Stomach (tissue), 9 donors: Measurements from ENCODE around the gene NEIL1. TPM values are rescaled to one million over a fixed set of nuclear protein-coding genes. Genes with fewer than 3 reads are reported as not detected.
"Not testable (repeated sequence)": the region's sequence is repeated elsewhere in the genome, so short reads cannot be mapped to it uniquely, and the experiment has no call there.

Source experiments
- DNase-seq, 2 donors: peaks; one replicate each; pipeline versions ENCODE4 v3.0.0 to v3.0.0-alpha.2; 2013 to 2019
- H3K27ac ChIP-seq, 5 donors: fragments of 200-600 bp in 4 of 5; sonication (generic) in 4 of 5; one replicate each; pipeline ENCODE4 v1.5.1; 2013 to 2019; ENCODE audit warnings: mild to moderate bottlenecking in 1 of 5, moderate library complexity in 1 of 5
- H3K27me3 ChIP-seq, 3 donors: fragments of 200-600 bp; sonication (generic); one replicate each; pipeline ENCODE4 v1.5.1; 2017 to 2019; ENCODE audit warnings: mixed run types in 1 of 3
- H3K36me3 ChIP-seq, 4 donors: fragments of 200-600 bp; sonication (generic); 1 replicate in 3 of 4; 2 replicates in 1 of 4; pipeline ENCODE4 v1.5.1; 2016 to 2019
- H3K4me1 ChIP-seq, 4 donors: fragments of 200-600 bp; sonication (generic); one replicate each; pipeline ENCODE4 v1.5.1; 2016 to 2019
- H3K4me3 ChIP-seq, 4 donors: fragments of 200-600 bp; sonication (generic) in 3 of 4; one replicate each; pipeline ENCODE4 v1.5.1; 2016 to 2019; ENCODE audit warnings: mild to moderate bottlenecking in 1 of 4
- H3K9me3 ChIP-seq, 4 donors: fragments of 200-600 bp; sonication (generic); one replicate each; pipeline ENCODE4 v1.5.1; 2016 to 2019
- CTCF ChIP-seq, 7 experiments: fragments of 450-650 bp in 4 of 7; fragments of 200-600 bp in 3 of 7; sonication (generic) in 3 of 7; IDR thresholded peaks; one replicate each; pipeline ENCODE4 v1.5.1; 2016 to 2019; ENCODE audit warnings: antibody characterized with exemption in 7 of 7, control low read depth in 2 of 7, mild to moderate bottlenecking in 1 of 7
- EP300 ChIP-seq: sonication (generic); formaldehyde crosslinking; IDR thresholded peaks from one replicate; pipeline ENCODE4 v1.6.1; 2017; ENCODE audit warnings: antibody characterized with exemption
- POLR2A ChIP-seq, 4 donors: fragments of 450-650 bp; IDR thresholded peaks; one replicate each; pipeline ENCODE4 v1.6.1; 2016; ENCODE audit warnings: antibody characterized with exemption in 4 of 4, control low read depth in 2 of 4, mild to moderate bottlenecking in 1 of 4, moderate library complexity in 1 of 4
- POLR2AphosphoS5 ChIP-seq, 3 donors: sonication (generic); formaldehyde crosslinking; IDR thresholded peaks; one replicate each; pipeline ENCODE4 v1.6.1; 2016; ENCODE audit warnings: antibody characterized with exemption in 3 of 3
- WGBS, 5 donors: extraction: QIAGEN DNeasy Blood & Tissue Kit in 3 of 5; methylation state at CpG; one replicate each; pipeline versions ENCODE4 v1.1.5 to v1.1.7; 2013 to 2018; 5-methylcytosine and 5-hydroxymethylcytosine counted together
- intact Hi-C: fragments of 100-400 bp; cut with DNase I; formaldehyde crosslinking; loops from one replicate; pipeline ENCODE4 v1.15.1; 2023; ENCODE audit warnings: low total_unique reads
- polyA plus RNA-seq, 3 donors: library from polyadenylated mRNA; stranded (reverse); fragments of 200-250 nt; gene quantifications; one replicate each; pipeline ENCODE4 v1.2.3, GENCODE V29; 2013
- total RNA-seq, 5 donors: library from RNA; depleted of rRNA; stranded (reverse); fragments of >200 nt; gene quantifications; one replicate each; pipeline versions ENCODE4 v1.1.0 to v1.2.3, GENCODE V29; 2014 to 2016
- donor health status: healthy with polysubstance abuse.
- donor health status: Bipolar disorder and iron deficiency.
- donor health status: healthy.

NEIL1 gene
- total and polyA plus RNA-seq, 8 donors, result 18.2 to 793 (median 35.1) TPM

GRCh38 chr15:75329571-75329970 lies 17.3 kb upstream of the NEIL1 start:
- intact Hi-C loops, result no loop called here

GRCh38 chr15:75332093-75332492 lies 14.7 kb upstream of the NEIL1 start:
- H3K36me3 ChIP-seq, DNase-seq, H3K9me3 ChIP-seq, intact Hi-C loops, H3K27ac ChIP-seq, H3K27me3 ChIP-seq, H3K4me3 ChIP-seq: not testable (repeated sequence)
- WGBS, 5 donors, result 72 to 80% (median 75%) methylated on average over 7 of the region's 7 CpGs
- H3K4me1 ChIP-seq, result peaks cover 10 to 19% (median 14%) of the 10 kb centered on the region in 4 donors

More at GRCh38 chr15:75329571-75329970, 17.3 kb upstream of the NEIL1 start:
- 80 to 98% (median 88%) methylated on average over 2 of the region's 2 CpGs for WGBS, 5 donors
- TF ChIP-seq POLR2A (IDR thresholded peaks at IDR 0.05) (no peak), POLR2AphosphoS5 (IDR thresholded peaks at IDR 0.05) (no peak), CTCF (IDR thresholded peaks at IDR 0.05) (no peak), EP300 (no peak)
- Histone ChIP-seq H3K27ac (no peak overlapping the region), H3K4me1 (no peaks in the 10 kb centered on the region), H3K4me3 (no peak overlapping the region), H3K36me3 (no peaks in the 10 kb centered on the region), H3K9me3 (no peaks in the 10 kb centered on the region), H3K27me3 (no peaks in the 10 kb centered on the region)
- no peak for DNase-seq

- 87 to 93% (median 92%) methylated on average over 15 of the region's 15 CpGs for WGBS, 5 donors
- H3K4me3 ChIP-seq, DNase-seq, H3K9me3 ChIP-seq, H3K36me3 ChIP-seq, H3K27me3 ChIP-seq, H3K27ac ChIP-seq, intact Hi-C loops: not testable (repeated sequence)
- peaks cover 11 to 25% (median 17%) of the 10 kb centered on the region in 4 donors for H3K4me1 ChIP-seq
Observed at GRCh38 chr15:75333654-75334419, 13.0 kb upstream of the NEIL1 start.

GRCh38 chr15:75335313-75335704 lies 11.5 kb upstream of the NEIL1 start:
- H3K27ac ChIP-seq, result peak overlapping the region in 4 of 5 donors; percentile 59 to 84 (median 77)
- WGBS, 5 donors, result 30 to 37% (median 35%) methylated on average over 3 of the region's 3 CpGs

More at GRCh38 chr15:75335313-75335704, 11.5 kb upstream of the NEIL1 start:
- TF ChIP-seq CTCF (IDR thresholded peaks at IDR 0.05) (no peak), POLR2A (IDR thresholded peaks at IDR 0.05) (no peak), POLR2AphosphoS5 (IDR thresholded peaks at IDR 0.05) (no peak), EP300 (no peak)
- no peak for DNase-seq
- intact Hi-C loops, result no loop called here
- Histone ChIP-seq H3K36me3 (peaks cover 0 to 21% (median 20%) of the 10 kb centered on the region in 4 donors), H3K4me3 (peak overlapping the region; percentile 68 to 93 (median 76)), H3K9me3 (no peaks in the 10 kb centered on the region), H3K27me3 (no peaks in the 10 kb centered on the region), H3K4me1 (peaks cover 11 to 25% (median 17%) of the 10 kb centered on the region in 4 donors)
